HCT116 (cell line): ENCODE results near the gene IRS1. TPM values are rescaled to one million over a fixed set of nuclear protein-coding genes. Genes with fewer than 3 reads are reported as not detected.

Experiments
- ATAC-seq: fragments of 200-7000 bp; cut with Tn5 transposase; 2 replicates; pipeline ENCODE4 v1.9.1; 2020; ENCODE audit warnings: mild to moderate bottlenecking, moderate library complexity
- BruUV-seq: library from RNA; stranded (reverse); fragments of 400-500 nt; replicated peaks from 2 replicates; lab custom pipeline; 2021; lab: Mats Ljungman, UMichigan
- CTCF ChIA-PET: fragments of 300-600 bp; sonication (Branson Sonifier 250); formaldehyde crosslinking; loops from one replicate; lab custom pipeline; 2021; ENCODE audit warnings: antibody characterized with exemption; lab: Charles Lee
- POLR2A ChIA-PET: fragments of 300-600, 350-600 bp; sonication (Branson Sonifier 250); formaldehyde crosslinking; loops from one replicate; lab custom pipeline; 2021; ENCODE audit warnings: antibody characterized with exemption; lab: Charles Lee
- RAD21 ChIA-PET, 2 experiments: fragments of 300-600 bp; sonication (Branson Sonifier 250); formaldehyde crosslinking; loops; one replicate each; lab custom pipeline; 2023; ENCODE audit warnings: low total read pairs in 2 of 2; ENCODE audit not compliant: uncharacterized antibody in 2 of 2, unreplicated experiment in 2 of 2, low non-redundant PET in 1 of 2; lab: Charles Lee
- DNase-seq: peaks from one replicate; pipeline ENCODE4 v3.0.0-alpha.2; 2010; ENCODE audit warnings: low read depth, low spot score
- H2AFZ ChIP-seq: fragments of 200-600 bp; shearing (Covaris generic), sonication (generic); 2 replicates; pipeline ENCODE4 v1.6.1; 2017; ENCODE audit warnings: low read depth, mixed run types, mixed read lengths, antibody characterized with exemption, low read length; ENCODE audit not compliant: poor library complexity, severe bottlenecking
- H3K27ac ChIP-seq: 2 replicates; pipeline ENCODE4 v1.5.1; 2012; ENCODE audit warnings: low read depth, low read length
- H3K27me3 ChIP-seq: fragments of 200-600 bp; sonication (generic); 2 replicates; pipeline ENCODE4 v1.6.1; 2016; ENCODE audit warnings: mixed run types, low read length, mixed read lengths; ENCODE audit not compliant: insufficient read depth
- H3K36me3 ChIP-seq, 2 experiments: fragments of 200-500 bp in 1 of 2; fragments of 200-600 bp in 1 of 2; sonication (Bioruptor generic) in 1 of 2; sonication (generic) in 1 of 2; 2 replicates each; pipeline versions ENCODE4 v1.5.1 to v1.6.1; 2014 to 2016; ENCODE audit warnings: low read length in 2 of 2, inconsistent platforms in 1 of 2, mixed read lengths in 1 of 2, mixed run types in 1 of 2; ENCODE audit not compliant: insufficient read depth in 2 of 2, control insufficient read depth in 1 of 2
- H3K4me1 ChIP-seq, 2 experiments: fragments of 200-600 bp in 1 of 2; sonication (generic) in 1 of 2; 2 replicates each; pipeline versions ENCODE4 v1.5.1 to v1.6.1; 2012 to 2017; ENCODE audit warnings: low read length in 2 of 2, inconsistent platforms in 1 of 2, mild to moderate bottlenecking in 1 of 2, mixed read lengths in 1 of 2, mixed run types in 1 of 2, moderate library complexity in 1 of 2; ENCODE audit not compliant: insufficient read depth in 2 of 2, control insufficient read depth in 1 of 2
- H3K4me2 ChIP-seq: fragments of 200-600 bp; sonication (generic); 2 replicates; pipeline ENCODE4 v1.6.1; 2017; ENCODE audit warnings: mixed run types, low read length, mixed read lengths
- H3K4me3 ChIP-seq, 2 experiments: fragments of 200-600 bp in 1 of 2; sonication (generic) in 1 of 2; replicated peaks in 1 of 2; 2 replicates each; pipeline ENCODE4 v1.5.1; 2011 to 2016; ENCODE audit warnings: low read length in 2 of 2, control low read depth in 1 of 2, low read depth in 1 of 2, mild to moderate bottlenecking in 1 of 2, mixed read lengths in 1 of 2, mixed run types in 1 of 2
- H3K79me2 ChIP-seq: fragments of 200-600 bp; sonication (generic); 2 replicates; pipeline ENCODE4 v1.6.1; 2017; ENCODE audit warnings: mild to moderate bottlenecking, mixed run types, low read length, moderate library complexity, mixed read lengths; ENCODE audit not compliant: insufficient read depth
- H3K9ac ChIP-seq: fragments of 200-600 bp; sonication (generic); 2 replicates; pipeline ENCODE4 v1.6.1; 2016; ENCODE audit warnings: low read length, mixed read lengths
- H3K9me2 ChIP-seq: fragments of 200-600 bp; sonication (generic), shearing (Covaris generic); 2 replicates; pipeline ENCODE4 v1.6.1; 2017; ENCODE audit warnings: mixed run types, mild to moderate bottlenecking, moderate library complexity; ENCODE audit not compliant: insufficient read depth
- H3K9me3 ChIP-seq, 2 experiments: fragments of 200-500 bp in 1 of 2; fragments of 200-600 bp in 1 of 2; sonication (Bioruptor generic) in 1 of 2; sonication (generic) in 1 of 2; 2 replicates each; pipeline ENCODE4 v1.6.1; 2014 to 2017; ENCODE audit warnings: low read length in 2 of 2, mixed read lengths in 2 of 2, inconsistent platforms in 1 of 2, low read depth in 1 of 2, mild to moderate bottlenecking in 1 of 2, mixed run types in 1 of 2, moderate library complexity in 1 of 2; ENCODE audit not compliant: control insufficient read depth in 1 of 2, insufficient read depth in 1 of 2
- H4K20me1 ChIP-seq: fragments of 200-600 bp; sonication (generic), shearing (Covaris generic); 2 replicates; pipeline ENCODE4 v1.6.1; 2017; ENCODE audit warnings: mixed run types, mild to moderate bottlenecking, moderate library complexity; ENCODE audit not compliant: insufficient read depth
- ATF3 ChIP-seq: IDR thresholded peaks from 2 replicates; pipeline ENCODE4 v1.6.1; 2012
- CEBPB ChIP-seq: IDR thresholded peaks from 2 replicates; pipeline ENCODE4 v1.6.1; 2012; ENCODE audit warnings: low read depth
- CTCF ChIP-seq, 3 experiments: fragments of 200-600 bp in 1 of 3; sonication (generic) in 1 of 3; IDR thresholded peaks in 2 of 3; conservative IDR thresholded peaks in 1 of 3; 2 replicates each; pipeline ENCODE4 v1.5.1; 2012 to 2017; ENCODE audit warnings: low read depth in 2 of 3, low read length in 2 of 3, antibody characterized with exemption in 1 of 3, borderline replicate concordance in 1 of 3, control low read depth in 1 of 3, mild to moderate bottlenecking in 1 of 3, mixed read lengths in 1 of 3, mixed run types in 1 of 3, moderate library complexity in 1 of 3; ENCODE audit not compliant: insufficient read depth in 1 of 3
- EZH2phosphoT487 ChIP-seq: fragments of 200-600 bp; IDR thresholded peaks from 2 replicates; pipeline ENCODE4 v1.6.1; 2018; ENCODE audit warnings: antibody characterized with exemption, borderline replicate concordance
- FOSL1 ChIP-seq: IDR thresholded peaks from 2 replicates; pipeline ENCODE4 v1.6.1; 2012; ENCODE audit warnings: low read depth
- MAX ChIP-seq: IDR thresholded peaks from 2 replicates; pipeline ENCODE4 v1.6.1; 2012
- POLR2AphosphoS5 ChIP-seq: IDR thresholded peaks from 2 replicates; pipeline ENCODE4 v1.6.1; 2011; ENCODE audit warnings: mild to moderate bottlenecking, low read depth, low read length, moderate library complexity
- RAD21 ChIP-seq: IDR thresholded peaks from 2 replicates; pipeline ENCODE4 v1.6.1; 2012; ENCODE audit warnings: low read depth, mild to moderate bottlenecking
- SP1 ChIP-seq: IDR thresholded peaks from 2 replicates; pipeline ENCODE4 v1.6.1; 2012; ENCODE audit warnings: low read depth
- SRF ChIP-seq: IDR thresholded peaks from 2 replicates; pipeline ENCODE4 v1.6.1; 2012; ENCODE audit warnings: low read depth
- TCF7L2 ChIP-seq: IDR thresholded peaks from 2 replicates; pipeline ENCODE4 v1.7.0; 2011; ENCODE audit warnings: borderline replicate concordance, inconsistent platforms; ENCODE audit not compliant: insufficient read depth, insufficient read length; ENCODE audit errors: extremely low read depth
- YY1 ChIP-seq: IDR thresholded peaks from 2 replicates; pipeline ENCODE4 v1.6.1; 2011; ENCODE audit warnings: low read length, low read depth, moderate library complexity, mild to moderate bottlenecking; ENCODE audit not compliant: insufficient replicate concordance; ENCODE audit errors: extremely low read depth
- ZBTB33 ChIP-seq: IDR thresholded peaks from 2 replicates; pipeline ENCODE4 v1.6.1; 2011; ENCODE audit warnings: mild to moderate bottlenecking, low read length, moderate library complexity; ENCODE audit not compliant: insufficient replicate concordance; ENCODE audit errors: extremely low read depth
- ZFX ChIP-seq: fragments of 450-650 bp; IDR thresholded peaks from 2 replicates; pipeline ENCODE4 v1.6.1; 2017
- ZNF274 ChIP-seq: fragments of 200-500 bp; sonication (Bioruptor generic); IDR thresholded peaks from 2 replicates; pipeline ENCODE4 v1.6.1; 2014; ENCODE audit warnings: mild to moderate bottlenecking, low read depth, low read length, inconsistent platforms
- intact Hi-C: fragments of 100-400 bp; cut with micrococcal nuclease; formaldehyde crosslinking; loops from 2 replicates; pipeline ENCODE4 v1.10.0; 2022
- total RNA-seq: library from RNA; stranded (reverse); gene quantifications from one replicate; pipeline ENCODE4 v1.2.1, GENCODE V29; 2021; ENCODE audit not compliant: unreplicated experiment

Gene IRS1
- total RNA-seq, 1 experiment from 2014 or later, result 88.8 TPM

GRCh38 chr2:226746196-226746800 is 53.3 kb downstream of the IRS1 start:
- intact Hi-C loops, result no loop called here
- ChIA-PET POLR2A (no interaction called here), CTCF (no interaction called here)

More at GRCh38 chr2:226746196-226746800, 53.3 kb downstream of the IRS1 start:
- Histone ChIP-seq H3K9ac (no peak overlapping the region), H3K4me1 (peaks cover 32% of the 10 kb centered on the region in 2 experiments; a peak in 2 of 4 replicates), H3K36me3 (peaks cover 0 to 27% of the 10 kb centered on the region in 2 experiments; a peak in 2 of 4 replicates), H3K4me2 (no peak overlapping the region), H4K20me1 (no peaks in the 10 kb centered on the region), H3K27ac (no peak overlapping the region), H3K9me2 (no peaks in the 10 kb centered on the region), H3K79me2 (peaks cover 94% of the 10 kb centered on the region), H3K9me3 (no peaks in the 10 kb centered on the region; a peak in 1 of 4 replicates), H3K4me3 (no peak overlapping the region), H3K27me3 (no peaks in the 10 kb centered on the region), H2AFZ (no peak overlapping the region)
- BruUV-seq, result no TSS peak
- ATAC-seq (no peak), DNase-seq (no peak)
- RAD21 ChIA-PET, result no interaction called here
- TF ChIP-seq CTCF (IDR thresholded peaks at IDR 0.05 in 2 of 3, conservative IDR thresholded peaks at IDR 0.05 in 1 of 3; ENCODE audit: borderline replicate concordance in 1 of 3, insufficient read depth in 1 of 3, low read depth in 2 of 3, low read length in 2 of 3) (no peak), MAX (no peak), RAD21 (no peak), SRF (no peak), EZH2phosphoT487 (no peak), SP1 (no peak), ZNF274 (no peak), TCF7L2 (no peak), ZBTB33 (no peak), YY1 (no peak), ZFX (no peak), CEBPB (no peak), ATF3 (no peak), POLR2AphosphoS5 (no peak), FOSL1 (no peak)
